Middle frontal gyrus (tissue), 1 donor: ENCODE data around the gene LY6G5C.

Source experiments
- DNase-seq: peaks from one replicate; pipeline ENCODE4 v3.0.0-alpha.2; 2015; ENCODE audit warnings: low spot score; ENCODE audit errors: extremely low spot score

Gene LY6G5C

DNA sequence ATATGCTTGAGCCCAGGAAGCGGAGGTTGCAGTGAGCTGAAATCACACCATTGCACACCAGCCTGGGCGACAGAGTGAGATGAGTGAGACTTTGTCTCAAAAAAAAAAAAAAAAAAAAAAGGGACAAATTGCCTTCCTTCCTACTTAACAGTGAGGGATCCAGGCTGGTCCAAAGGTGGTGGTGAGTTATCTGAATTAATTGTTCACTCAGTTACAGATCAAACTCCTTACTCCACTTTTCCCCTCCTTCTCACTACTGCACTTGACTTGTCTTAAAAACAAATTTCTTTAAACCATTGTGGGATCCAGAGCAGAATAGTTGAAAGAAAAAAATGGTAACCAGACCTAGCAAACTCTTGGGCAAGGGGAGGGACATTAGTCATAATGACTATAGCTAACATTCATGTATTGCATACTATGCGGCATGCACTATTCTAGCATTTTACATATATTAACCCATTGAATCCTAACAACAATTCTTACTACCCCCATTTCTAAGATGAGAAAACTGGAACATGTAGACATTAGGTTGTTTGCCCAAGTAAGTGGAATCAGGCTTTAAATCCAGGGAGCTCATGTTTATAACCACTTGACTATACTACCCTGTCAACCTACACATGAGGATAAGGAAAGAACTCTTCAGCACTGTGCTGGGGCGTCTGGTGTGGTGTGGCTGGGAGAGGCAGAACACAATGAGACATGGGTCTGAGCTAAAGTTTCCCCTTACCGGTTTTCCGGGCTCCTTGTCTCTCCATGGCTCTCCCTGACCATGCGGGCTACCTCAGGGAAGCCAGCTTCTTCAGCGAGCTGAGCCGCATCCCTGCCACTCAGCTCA lies 17.5 kb downstream of the LY6G5C start:
- DNase-seq, result no peak

DNA sequence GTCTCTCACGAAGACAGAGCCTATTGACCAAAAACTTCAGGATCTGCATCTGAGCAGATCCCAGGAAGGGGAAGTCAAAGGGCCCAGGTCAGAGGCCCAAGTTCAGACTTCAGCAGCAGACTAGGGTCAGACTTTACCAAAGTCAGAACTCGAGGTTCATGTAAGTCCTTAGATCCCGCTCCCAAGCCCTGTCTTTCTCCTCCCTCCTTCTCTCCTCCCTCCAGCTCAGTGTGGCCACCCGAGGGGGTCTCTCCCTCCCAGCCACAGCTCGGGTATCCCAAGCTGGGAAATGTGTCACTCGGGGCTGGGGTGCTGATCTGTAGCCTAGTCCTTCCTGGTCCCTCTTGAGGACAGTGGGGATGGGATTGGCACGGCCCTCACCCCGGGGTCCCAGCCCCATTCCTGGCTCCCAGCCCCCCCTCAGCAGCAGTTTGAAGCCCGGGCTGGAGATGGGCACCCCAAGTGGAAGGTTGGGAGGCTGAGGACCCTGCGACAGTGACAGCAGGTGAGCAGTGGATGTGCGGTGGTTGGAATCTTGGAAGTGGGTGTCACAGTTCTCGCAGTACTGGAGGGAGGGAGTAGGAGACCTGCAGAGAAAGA lies 18.6 kb downstream of the LY6G5C start:
- DNase-seq, result no peak

GRCh38 chr6:31661262-31662123 lies 19.4 kb downstream of the LY6G5C start:
- DNase-seq, result no peak

DNA sequence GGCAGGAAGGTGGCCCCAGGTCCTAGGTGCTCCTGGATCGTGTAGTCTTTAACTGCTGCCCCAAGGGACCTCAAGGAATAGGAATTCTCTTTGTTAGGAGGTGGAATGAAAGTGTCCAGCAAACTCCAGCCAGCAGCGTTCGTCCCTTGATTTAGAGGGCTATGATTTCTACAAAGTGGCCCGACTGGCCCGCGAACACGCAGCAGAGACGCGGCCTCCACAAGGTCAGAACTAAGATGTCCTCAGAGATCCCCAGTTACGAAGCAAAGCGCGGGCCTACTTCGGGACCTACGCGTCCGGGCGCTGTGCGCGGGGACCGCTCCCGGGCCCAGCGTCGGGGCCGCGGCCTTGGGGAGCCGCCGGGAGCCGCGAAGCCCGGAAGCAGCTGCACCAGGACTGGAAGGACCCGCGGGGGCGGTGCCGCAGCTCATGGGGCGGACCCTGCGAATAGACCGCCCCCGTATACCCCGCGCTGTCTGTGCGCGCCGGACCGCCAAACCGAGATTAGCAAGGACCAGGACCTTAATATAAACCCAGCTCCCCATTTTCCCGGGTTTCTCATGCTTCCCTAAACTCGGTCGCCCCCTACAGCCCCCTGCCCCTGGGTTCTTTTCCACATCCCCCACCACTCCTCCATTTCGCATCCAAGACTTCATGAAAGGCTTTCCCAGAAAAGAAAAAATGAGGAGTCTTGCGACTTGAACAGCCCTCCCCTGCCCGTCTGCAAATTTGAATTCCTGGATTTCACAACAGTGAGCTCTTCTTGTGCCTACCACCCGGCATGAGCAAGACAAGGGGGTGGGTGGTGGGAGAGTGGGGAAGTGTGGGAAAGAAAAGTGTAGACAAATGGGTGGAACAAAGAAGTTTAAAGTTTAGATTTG lies 20.2 kb downstream of the LY6G5C start, which contains the start of gene C6orf47:
TSS of gene C6orf47 (minus strand) at position 398 of the 881 bp plus-strand sequence. CDS start 831 bp downstream, outside the sequence.
- DNase-seq, result peak; percentile 63

- DNase-seq, result no peak
Measured at GRCh38 chr6:31659649-31660380, 21.1 kb downstream of the LY6G5C start.

DNA sequence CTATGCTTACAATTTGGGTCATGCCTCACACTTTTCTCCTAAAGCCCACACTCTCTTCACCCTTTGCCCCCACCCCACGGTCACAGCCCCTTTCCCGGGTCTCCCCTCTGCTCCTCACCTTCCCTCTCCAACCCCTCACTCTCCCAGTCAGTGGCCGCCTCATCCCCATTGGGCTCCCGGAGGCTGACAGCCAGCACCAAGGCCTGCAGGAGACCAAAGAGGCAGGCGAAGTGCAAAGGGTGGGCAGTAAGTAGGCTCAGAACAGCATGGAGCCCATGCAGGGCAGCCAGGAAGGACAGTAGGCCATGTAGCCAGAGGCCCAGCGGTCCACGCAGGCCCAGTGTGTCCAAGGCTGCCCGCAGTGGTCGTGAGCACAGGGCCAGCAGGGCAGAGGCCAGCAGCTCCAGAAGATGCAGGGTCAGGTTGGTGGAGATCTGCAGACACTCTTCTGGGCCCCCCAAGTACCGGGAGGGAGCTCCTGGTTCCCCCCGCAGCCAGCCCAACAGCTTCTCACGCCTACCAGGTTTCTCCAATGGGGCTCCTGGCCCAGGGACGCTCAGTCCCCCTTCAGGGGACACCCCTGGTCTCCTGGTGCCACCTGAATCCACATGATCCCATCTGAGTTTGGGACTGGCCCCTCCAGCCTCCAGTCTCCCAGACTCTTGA lies 21.8 kb downstream of the LY6G5C start:
- no peak for DNase-seq

- DNase-seq, result no peak
Measured at GRCh38 chr6:31658158-31658688, 22.6 kb downstream of the LY6G5C start.

DNA sequence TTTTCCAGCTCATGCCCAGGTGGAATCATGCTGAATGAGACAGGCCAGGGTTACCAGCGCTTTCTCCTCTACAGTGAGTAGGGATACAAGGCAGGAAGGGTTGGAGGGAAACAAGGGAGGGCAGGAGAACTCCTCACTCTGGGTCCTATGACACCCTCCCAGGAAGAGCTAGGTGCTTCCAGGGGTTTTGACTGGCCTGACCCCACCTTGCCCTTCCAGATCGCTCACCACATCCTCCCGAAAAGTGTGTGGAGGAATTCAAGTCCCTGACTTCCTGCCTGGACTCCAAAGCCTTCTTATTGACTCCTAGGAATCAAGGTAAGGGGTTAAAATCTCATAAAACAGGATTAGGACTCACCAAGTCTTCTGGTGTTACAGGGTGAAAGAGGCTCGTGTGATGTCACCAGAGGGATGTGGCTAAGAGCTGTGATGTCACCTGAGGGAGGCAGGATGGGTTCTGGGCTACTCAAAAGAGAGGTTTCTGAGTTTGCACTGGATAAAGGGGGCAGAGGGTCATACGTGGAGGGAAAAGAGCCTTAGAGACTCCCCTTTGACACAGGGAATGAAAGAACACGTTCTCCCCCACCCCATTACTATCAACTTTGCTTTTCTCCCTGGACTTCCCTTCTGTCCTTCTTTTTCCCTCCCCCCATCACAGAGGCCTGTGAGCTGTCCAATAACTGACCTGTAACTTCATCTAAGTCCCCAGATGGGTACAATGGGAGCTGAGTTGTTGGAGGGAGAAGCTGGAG lies 23.3 kb downstream of the LY6G5C start:
- no peak for DNase-seq

DNA sequence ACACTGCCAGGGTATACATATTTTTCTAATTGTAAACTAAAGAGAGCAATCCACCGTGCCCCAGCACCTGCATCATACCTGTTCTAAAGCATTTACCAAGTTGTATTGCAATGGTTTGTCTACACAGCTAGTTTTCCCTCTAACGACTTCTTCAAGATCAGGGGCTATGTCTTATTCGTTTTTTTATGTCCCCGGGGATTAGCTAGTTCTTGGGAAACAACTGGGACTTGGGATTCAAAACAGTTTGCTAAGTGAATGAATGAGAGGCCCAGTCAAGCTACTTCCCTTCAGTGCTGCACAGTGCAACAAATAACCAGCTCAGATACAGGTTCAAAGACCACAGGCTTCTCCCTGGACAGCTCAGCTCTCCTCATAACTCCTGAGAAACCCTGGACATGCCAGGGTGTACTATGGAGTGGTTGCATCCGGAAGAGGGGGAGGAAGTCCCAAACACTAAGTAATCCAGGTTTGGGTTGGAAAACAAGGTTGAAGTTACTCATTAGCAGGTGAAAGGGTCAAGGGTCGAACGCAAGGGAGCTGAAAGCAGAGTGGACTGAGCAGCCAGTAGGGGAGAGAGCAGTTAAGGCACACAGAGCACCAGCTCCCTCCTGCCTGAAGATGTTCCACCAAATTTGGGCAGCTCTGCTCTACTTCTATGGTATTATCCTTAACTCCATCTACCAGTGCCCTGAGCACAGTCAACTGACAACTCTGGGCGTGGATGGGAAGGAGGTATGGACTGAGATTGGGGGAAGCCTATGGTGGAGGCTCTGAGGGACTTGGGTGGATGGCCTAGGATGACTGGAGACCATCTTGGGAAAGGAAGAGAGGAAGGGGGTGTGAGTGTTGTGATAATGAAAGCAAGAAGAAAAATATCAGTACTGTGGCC lies 25.3 kb downstream of the LY6G5C start, which contains the start of gene APOM:
TSS of gene APOM (plus strand) at position 546 of the 889 bp plus-strand sequence. CDS start at position 619, 73 bp downstream.
- DNase-seq, result no peak

DNA sequence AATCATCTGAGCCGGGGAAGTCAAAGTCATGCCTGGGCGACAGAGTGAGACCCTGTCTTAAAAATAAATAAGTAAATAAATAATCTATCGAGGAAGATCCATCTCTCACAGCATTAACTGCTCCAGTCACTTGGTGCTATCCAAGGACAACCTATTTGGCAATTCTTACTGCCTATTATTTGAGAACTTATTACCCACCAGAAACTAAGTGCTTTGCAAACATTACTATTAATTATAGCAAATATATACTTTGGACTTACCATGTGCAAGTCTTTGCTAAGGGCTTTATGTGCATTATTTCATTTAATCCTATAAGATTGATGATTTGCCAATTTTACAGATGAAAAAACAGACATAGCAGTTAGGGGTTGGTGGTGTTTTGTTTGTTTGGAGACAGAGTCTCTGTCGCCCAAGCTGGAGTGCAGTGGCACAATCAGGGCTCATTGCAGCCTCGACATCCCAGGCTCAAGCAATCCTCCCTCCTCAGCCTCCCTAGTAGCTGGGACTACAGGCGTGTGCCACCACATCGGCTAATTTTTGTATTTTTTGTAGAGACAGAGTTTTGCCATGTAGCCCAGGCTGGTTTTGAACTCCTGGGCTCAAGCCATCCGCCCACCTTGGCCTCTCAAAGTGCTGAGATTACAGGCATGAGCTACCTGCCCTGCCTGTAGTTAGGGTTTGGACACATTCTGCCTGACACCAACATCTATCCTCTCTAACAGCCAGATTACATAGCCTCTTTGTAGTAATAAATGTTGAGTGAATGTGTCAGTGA lies 26.1 kb downstream of the LY6G5C start:
- DNase-seq, result no peak

- peak; percentile 81 for DNase-seq
Measured at GRCh38 chr6:31652925-31653724, 27.7 kb downstream of the LY6G5C start.

- DNase-seq, result peak; percentile 6
Measured at GRCh38 chr6:31651602-31652191, 29.2 kb downstream of the LY6G5C start.

DNA sequence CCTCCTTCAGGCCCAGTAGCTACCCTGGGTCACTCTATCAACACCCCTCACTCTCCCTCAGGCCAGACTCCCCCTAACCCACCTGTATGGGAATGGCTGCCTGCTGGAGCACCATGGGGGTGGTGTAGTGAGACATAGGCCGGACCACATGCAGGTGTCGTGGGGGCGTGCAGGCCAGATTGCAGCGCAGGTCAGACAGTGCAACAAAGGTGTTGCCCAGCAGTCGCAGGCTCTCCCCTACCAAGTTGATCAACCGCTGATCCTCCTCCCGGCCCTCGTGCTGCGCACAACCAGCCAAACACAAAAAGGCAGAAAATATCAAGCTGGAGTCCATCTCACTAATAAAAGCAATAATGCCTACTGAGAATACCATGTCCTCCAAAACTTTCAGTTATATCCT lies 35.5 kb downstream of the LY6G5C start:
- no peak for DNase-seq

GRCh38 chr6:31643818-31644454 lies 36.9 kb downstream of the LY6G5C start:
- DNase-seq, result no peak
